Liver (tissue), 9 donors: ENCODE results near the gene DNTTIP2. TPM values are rescaled to one million over a fixed set of nuclear protein-coding genes. Genes with fewer than 3 reads are reported as not detected.
"Not testable (repeated sequence)": the region's sequence is repeated elsewhere in the genome, so short reads cannot be mapped to it uniquely, and the experiment has no call there.

ENCODE experiments used
- DNase-seq: peaks from one replicate; pipeline ENCODE4 v3.0.0-alpha.2; 2017; ENCODE audit warnings: low spot score
- H3K27ac ChIP-seq, 2 donors: one replicate each; pipeline ENCODE4 v1.7.0; 2013; ENCODE audit warnings: inconsistent platforms in 2 of 2, low read length in 2 of 2, control low read depth in 1 of 2, low read depth in 1 of 2, mild to moderate bottlenecking in 1 of 2
- H3K27me3 ChIP-seq, 4 donors: one replicate each; pipeline versions ENCODE4 v1.6.1 to v1.7.0; 2013; ENCODE audit warnings: low read length in 3 of 4, inconsistent platforms in 1 of 4, mild to moderate bottlenecking in 1 of 4, moderate library complexity in 1 of 4; ENCODE audit not compliant: control insufficient read depth in 4 of 4, insufficient read depth in 4 of 4
- H3K36me3 ChIP-seq, 4 donors: one replicate each; pipeline versions ENCODE4 v1.6.1 to v1.7.0; 2013; ENCODE audit warnings: low read length in 3 of 4, mild to moderate bottlenecking in 3 of 4, low read depth in 1 of 4, moderate library complexity in 1 of 4; ENCODE audit not compliant: control insufficient read depth in 4 of 4, insufficient read depth in 3 of 4
- H3K4me1 ChIP-seq, 4 donors: one replicate each; pipeline versions ENCODE4 v1.6.1 to v1.7.0; 2013; ENCODE audit warnings: low read length in 3 of 4, mild to moderate bottlenecking in 3 of 4, moderate library complexity in 1 of 4; ENCODE audit not compliant: control insufficient read depth in 4 of 4, insufficient read depth in 4 of 4
- H3K4me3 ChIP-seq, 3 donors: one replicate each; pipeline versions ENCODE4 v1.6.1 to v1.7.0; 2013; ENCODE audit warnings: low read length in 3 of 3, control low read depth in 1 of 3, low read depth in 1 of 3, mild to moderate bottlenecking in 1 of 3
- H3K9ac ChIP-seq, 2 donors: one replicate each; pipeline ENCODE4 v1.7.0; 2013; ENCODE audit warnings: low read length in 2 of 2, mild to moderate bottlenecking in 2 of 2, moderate library complexity in 2 of 2, control low read depth in 1 of 2, low read depth in 1 of 2
- H3K9me3 ChIP-seq, 4 donors: one replicate each; pipeline versions ENCODE4 v1.6.1 to v1.7.0; 2013; ENCODE audit warnings: low read length in 3 of 4; ENCODE audit not compliant: control insufficient read depth in 4 of 4
- ATF3 ChIP-seq: IDR thresholded peaks from 2 replicates; pipeline ENCODE4 v1.6.1; 2016; ENCODE audit warnings: antibody characterized with exemption
- CTCF ChIP-seq: fragments of 150-350 bp; IDR thresholded peaks from 2 replicates; pipeline ENCODE4 v1.5.1; 2017; ENCODE audit warnings: improper control_type of control experiment, low read depth, low read length; ENCODE audit not compliant: missing input control
- EGR1 ChIP-seq, 2 donors: IDR thresholded peaks; 2 replicates each; pipeline ENCODE4 v1.6.1; 2016 to 2018; ENCODE audit warnings: antibody characterized with exemption in 2 of 2, low read depth in 2 of 2
- FOXA1 ChIP-seq: IDR thresholded peaks from 2 replicates; pipeline ENCODE4 v1.6.1; 2016; ENCODE audit warnings: antibody characterized with exemption
- FOXA2 ChIP-seq: IDR thresholded peaks from 2 replicates; pipeline ENCODE4 v1.6.1; 2016; ENCODE audit warnings: antibody characterized with exemption
- GABPA ChIP-seq, 2 donors: IDR thresholded peaks in 1 of 2; conservative IDR thresholded peaks in 1 of 2; 2 replicates each; pipeline ENCODE4 v1.6.1; 2016; ENCODE audit warnings: antibody characterized with exemption in 2 of 2, mild to moderate bottlenecking in 1 of 2, moderate library complexity in 1 of 2
- HNF4A ChIP-seq, 2 donors: conservative IDR thresholded peaks; 2 replicates each; pipeline ENCODE4 v1.6.1; 2016; ENCODE audit warnings: antibody characterized with exemption in 2 of 2, mild to moderate bottlenecking in 2 of 2
- HNF4G ChIP-seq: IDR thresholded peaks from 2 replicates; pipeline ENCODE4 v1.6.1; 2016; ENCODE audit warnings: antibody characterized with exemption
- JUND ChIP-seq, 2 donors: IDR thresholded peaks; 2 replicates each; pipeline ENCODE4 v1.6.1; 2016; ENCODE audit warnings: antibody characterized with exemption in 2 of 2
- MAX ChIP-seq: IDR thresholded peaks from 2 replicates; pipeline ENCODE4 v1.6.1; 2016; ENCODE audit warnings: antibody characterized with exemption
- NR2F2 ChIP-seq: IDR thresholded peaks from 2 replicates; pipeline ENCODE4 v1.6.1; 2016; ENCODE audit warnings: antibody characterized with exemption
- RAD21 ChIP-seq, 2 donors: IDR thresholded peaks; 2 replicates each; pipeline ENCODE4 v1.6.1; 2016; ENCODE audit warnings: antibody characterized with exemption in 2 of 2, mild to moderate bottlenecking in 2 of 2
- REST ChIP-seq: IDR thresholded peaks from 2 replicates; pipeline ENCODE4 v1.6.1; 2016; ENCODE audit warnings: antibody characterized with exemption, mild to moderate bottlenecking
- RXRA ChIP-seq, 2 donors: IDR thresholded peaks; 2 replicates each; pipeline ENCODE4 v1.6.1; 2017 to 2018; ENCODE audit warnings: antibody characterized with exemption in 2 of 2, mild to moderate bottlenecking in 1 of 2
- SP1 ChIP-seq: IDR thresholded peaks from 2 replicates; pipeline ENCODE4 v1.6.1; 2018; ENCODE audit warnings: antibody characterized with exemption, mild to moderate bottlenecking
- TAF1 ChIP-seq: conservative IDR thresholded peaks from 2 replicates; pipeline ENCODE4 v1.6.1; 2016; ENCODE audit warnings: antibody characterized with exemption, mild to moderate bottlenecking
- YY1 ChIP-seq: IDR thresholded peaks from 2 replicates; pipeline ENCODE4 v1.6.1; 2016; ENCODE audit warnings: antibody characterized with exemption, mild to moderate bottlenecking
- ZBTB33 ChIP-seq: IDR thresholded peaks from 2 replicates; pipeline ENCODE4 v1.6.1; 2016; ENCODE audit warnings: antibody characterized with exemption
- WGBS: extraction: QIAGEN DNeasy Blood & Tissue Kit; methylation state at CpG from one replicate; pipeline ENCODE4 v1.1.7; 2013; 5-methylcytosine and 5-hydroxymethylcytosine counted together
- polyA plus RNA-seq, 2 donors: library from polyadenylated mRNA; stranded (reverse) in 1 of 2; unstranded in 1 of 2; fragments of 200-250 nt in 1 of 2; fragments of >200 nt in 1 of 2; fragmentation: Nextera tagmentation in 1 of 2; extraction: Ambion mirVana in 1 of 2; gene quantifications; one replicate each; pipeline versions ENCODE4 v1.2.1 to v1.2.3, GENCODE V29; 2013 to 2015
- total RNA-seq, 2 donors: library from RNA; depleted of rRNA; stranded (reverse); fragments of >200 nt; gene quantifications; one replicate each; pipeline ENCODE4 v1.2.3, GENCODE V29; 2014
- donor health status: healthy.
- donor health status: healthy.
- donor health status: healthy.
- donor health status: healthy.
- donor health status: healthy.

Gene DNTTIP2
- total and polyA plus RNA-seq, 4 donors: 10.9 to 19.7 (median 13.4) TPM

GRCh38 chr1:93837961-93838360, 41.0 kb downstream of the DNTTIP2 start:
- 96% methylated on average over 3 of the region's 3 CpGs for WGBS
- DNase-seq: no peak

GRCh38 chr1:93833293-93833692, 45.7 kb downstream of the DNTTIP2 start:
- H3K4me1 ChIP-seq, DNase-seq, H3K9me3 ChIP-seq, H3K27me3 ChIP-seq, H3K4me3 ChIP-seq, H3K36me3 ChIP-seq, H3K27ac ChIP-seq, H3K9ac ChIP-seq: not testable (repeated sequence)
- WGBS: 97% methylated on average over 3 of the region's 3 CpGs

More at GRCh38 chr1:93837961-93838360, 41.0 kb downstream of the DNTTIP2 start:
- Histone ChIP-seq H3K4me3 (no peak overlapping the region), H3K9me3 (no peaks in the 10 kb centered on the region), H3K9ac (no peak overlapping the region), H3K36me3 (no peaks in the 10 kb centered on the region), H3K4me1 (no peaks in the 10 kb centered on the region), H3K27me3 (no peaks in the 10 kb centered on the region), H3K27ac (no peak overlapping the region)
- TF ChIP-seq ZBTB33 (no peak), NR2F2 (no peak), HNF4G (no peak), EGR1 (IDR thresholded peaks at IDR 0.05; ENCODE audit: low read depth in 2 of 2) (no peak), JUND (IDR thresholded peaks at IDR 0.05) (no peak), FOXA2 (no peak), RXRA (IDR thresholded peaks at IDR 0.05) (no peak), TAF1 (no peak), FOXA1 (no peak), YY1 (no peak), CTCF (no peak), MAX (no peak), RAD21 (IDR thresholded peaks at IDR 0.05) (no peak), GABPA (IDR thresholded peaks at IDR 0.05 in 1 of 2, conservative IDR thresholded peaks at IDR 0.05 in 1 of 2) (no peak), ATF3 (no peak), REST (no peak), HNF4A (conservative IDR thresholded peaks at IDR 0.05) (no peak), SP1 (no peak)
